H1 (cell line): ENCODE results near the gene IFNGR1. TPM values are rescaled to one million over a fixed set of nuclear protein-coding genes. Genes with fewer than 3 reads are reported as not detected.

Experiments
- CTCF ChIA-PET: fragments of 300-600 bp; sonication (Branson Sonifier 250); formaldehyde crosslinking; loops from one replicate; lab custom pipeline; 2021; ENCODE audit not compliant: partially characterized antibody; lab: Charles Lee
- POLR2A ChIA-PET: fragments of 300-600 bp; sonication (Branson Sonifier 250); formaldehyde crosslinking; loops from one replicate; lab custom pipeline; 2021; ENCODE audit warnings: inconsistent platforms; ENCODE audit not compliant: partially characterized antibody; lab: Charles Lee
- DNase-seq, 2 experiments: peaks; one replicate each; pipeline versions ENCODE4 v3.0.0 to v3.0.0-alpha.2; 2010 to 2022; ENCODE audit warnings: low spot score in 2 of 2, low read depth in 1 of 2, mixed read lengths in 1 of 2
- FAIRE-seq: peaks from 2 replicates; lab custom pipeline; 2011; peaks lifted over from hg19 to GRCh38; lab: Jason Lieb, UNC
- H2AFZ ChIP-seq: 2 replicates; pipeline ENCODE4 v1.8.1; 2012; ENCODE audit warnings: low read length, inconsistent platforms
- H2AK5ac ChIP-seq: 2 replicates; pipeline ENCODE4 v1.6.1; 2013; ENCODE audit warnings: low read depth, low read length
- H2BK120ac ChIP-seq: replicated peaks from 2 replicates; pipeline ENCODE3; 2013; ENCODE audit warnings: low read depth, low read length, inconsistent platforms
- H2BK12ac ChIP-seq: 2 replicates; pipeline ENCODE4 v1.6.1; 2013; ENCODE audit warnings: low read depth, low read length
- H2BK15ac ChIP-seq: 2 replicates; pipeline ENCODE4 v1.6.1; 2013; ENCODE audit warnings: low read length
- H2BK20ac ChIP-seq: 2 replicates; pipeline ENCODE4 v1.6.1; 2013; ENCODE audit warnings: low read length
- H2BK5ac ChIP-seq: 2 replicates; pipeline ENCODE4 v1.6.1; 2013; ENCODE audit warnings: low read depth, low read length
- H3K14ac ChIP-seq: 2 replicates; pipeline ENCODE4 v1.6.1; 2013; ENCODE audit warnings: inconsistent platforms; ENCODE audit not compliant: insufficient read length
- H3K18ac ChIP-seq: 2 replicates; pipeline ENCODE4 v1.6.1; 2013; ENCODE audit warnings: low read length; ENCODE audit errors: extremely low read depth
- H3K23ac ChIP-seq: 2 replicates; pipeline ENCODE4 v1.6.1; 2013; ENCODE audit warnings: inconsistent platforms; ENCODE audit not compliant: insufficient read length
- H3K23me2 ChIP-seq: 2 replicates; pipeline ENCODE4 v1.6.1; 2013; ENCODE audit warnings: low read depth, low read length
- H3K27ac ChIP-seq: 2 replicates; pipeline ENCODE4 v1.6.1; 2011; ENCODE audit warnings: low read depth, low read length, inconsistent platforms
- H3K27me3 ChIP-seq, 4 experiments: replicated peaks in 1 of 4; 1 replicate in 1 of 4; 2 replicates in 3 of 4; pipeline versions ENCODE4 v1.6.1 to v1.8.1; 2011 to 2013; ENCODE audit warnings: low read length in 3 of 4, mild to moderate bottlenecking in 3 of 4, inconsistent platforms in 2 of 4, mixed read lengths in 2 of 4, moderate library complexity in 1 of 4; ENCODE audit not compliant: control insufficient read depth in 3 of 4, insufficient read depth in 3 of 4; ENCODE audit errors: extremely low read depth in 1 of 4
- H3K36me3 ChIP-seq, 4 experiments: 2 replicates each; pipeline versions ENCODE4 v1.6.1 to v1.8.1; 2011 to 2013; ENCODE audit warnings: mild to moderate bottlenecking in 4 of 4, low read length in 3 of 4, moderate library complexity in 2 of 4, control low read depth in 1 of 4, inconsistent platforms in 1 of 4; ENCODE audit not compliant: insufficient read depth in 4 of 4, control insufficient read depth in 2 of 4
- H3K4ac ChIP-seq: replicated peaks from 2 replicates; pipeline ENCODE3; 2013; ENCODE audit warnings: low read length, low read depth, mixed read lengths, inconsistent platforms; ENCODE audit not compliant: insufficient read length
- H3K4me1 ChIP-seq, 4 experiments: replicated peaks in 1 of 4; 1 replicate in 1 of 4; 2 replicates in 3 of 4; pipeline versions ENCODE4 v1.6.1 to v1.8.1; 2011 to 2013; ENCODE audit warnings: low read length in 3 of 4, inconsistent platforms in 2 of 4, mixed read lengths in 1 of 4; ENCODE audit not compliant: insufficient read depth in 4 of 4, control insufficient read depth in 3 of 4
- H3K4me2 ChIP-seq, 2 experiments: 2 replicates each; pipeline versions ENCODE4 v1.6.1 to v1.8.1; 2011 to 2013; ENCODE audit warnings: low read depth in 2 of 2, low read length in 2 of 2, control low read depth in 1 of 2, inconsistent platforms in 1 of 2, mild to moderate bottlenecking in 1 of 2; ENCODE audit not compliant: insufficient read depth in 1 of 2
- H3K4me3 ChIP-seq, 4 experiments: fragments of 200-600, 300-600 bp in 1 of 4; sonication (generic), shearing (Covaris generic), sonication (Bioruptor Twin) in 1 of 4; 2 replicates each; pipeline versions ENCODE4 v1.5.1 to v1.8.1; 2011 to 2016; ENCODE audit warnings: low read length in 4 of 4, low read depth in 3 of 4, control low read depth in 2 of 4, inconsistent platforms in 2 of 4, mild to moderate bottlenecking in 2 of 4, mixed read lengths in 1 of 4, moderate library complexity in 1 of 4; ENCODE audit not compliant: insufficient read depth in 2 of 4; ENCODE audit errors: extremely low read depth in 1 of 4
- H3K56ac ChIP-seq: replicated peaks from 2 replicates; pipeline ENCODE3; 2013; ENCODE audit warnings: low read depth, mild to moderate bottlenecking, mixed read lengths, low read length, inconsistent platforms; ENCODE audit not compliant: insufficient read length
- H3K79me1 ChIP-seq: 2 replicates; pipeline ENCODE4 v1.6.1; 2013; ENCODE audit warnings: low read depth, low read length, control low read depth
- H3K79me2 ChIP-seq, 2 experiments: 2 replicates each; pipeline versions ENCODE4 v1.6.1 to v1.8.1; 2012 to 2013; ENCODE audit warnings: low read length in 2 of 2, mild to moderate bottlenecking in 2 of 2, inconsistent platforms in 1 of 2; ENCODE audit not compliant: insufficient read depth in 2 of 2, control insufficient read depth in 1 of 2
- H3K9ac ChIP-seq, 4 experiments: replicated peaks in 1 of 4; 1 replicate in 1 of 4; 2 replicates in 3 of 4; pipeline versions ENCODE4 v1.6.1 to v1.8.1; 2011 to 2013; ENCODE audit warnings: low read depth in 3 of 4, low read length in 3 of 4, control low read depth in 2 of 4, mild to moderate bottlenecking in 2 of 4, moderate library complexity in 2 of 4, inconsistent platforms in 1 of 4; ENCODE audit errors: extremely low read depth in 1 of 4
- H3K9me3 ChIP-seq, 2 experiments: 2 replicates each; pipeline versions ENCODE4 v1.6.1 to v1.8.1; 2012 to 2013; ENCODE audit warnings: mild to moderate bottlenecking in 2 of 2, moderate library complexity in 2 of 2, control low read depth in 1 of 2, inconsistent platforms in 1 of 2, low read depth in 1 of 2, low read length in 1 of 2, mixed read lengths in 1 of 2; ENCODE audit not compliant: insufficient read depth in 2 of 2
- H4K20me1 ChIP-seq, 2 experiments: replicated peaks in 1 of 2; 2 replicates each; pipeline versions ENCODE3 to v1.8.1; 2011 to 2013; ENCODE audit warnings: inconsistent platforms in 2 of 2, low read length in 2 of 2, mild to moderate bottlenecking in 1 of 2; ENCODE audit not compliant: insufficient read depth in 2 of 2, control insufficient read depth in 1 of 2
- H4K5ac ChIP-seq: 2 replicates; pipeline ENCODE4 v1.6.1; 2013; ENCODE audit warnings: low read length, low read depth, mixed read lengths, inconsistent platforms; ENCODE audit not compliant: insufficient read length
- H4K8ac ChIP-seq: 2 replicates; pipeline ENCODE4 v1.8.0; 2013; ENCODE audit warnings: mild to moderate bottlenecking, moderate library complexity, low read length, inconsistent platforms; ENCODE audit not compliant: insufficient read depth; ENCODE audit errors: extremely low read depth
- H4K91ac ChIP-seq: replicated peaks from 2 replicates; pipeline ENCODE3; 2013; ENCODE audit warnings: low read length, mixed read lengths, inconsistent platforms; ENCODE audit not compliant: insufficient read length
- ASH2L ChIP-seq: fragments of 200-600, 300-600 bp; sonication (generic); IDR thresholded peaks from one replicate; pipeline ENCODE4 v1.7.1; 2017; ENCODE audit warnings: low read length
- CEBPB ChIP-seq: IDR thresholded peaks from 2 replicates; pipeline ENCODE4 v1.6.1; 2012; ENCODE audit warnings: low read depth, low read length
- CHD2 ChIP-seq: IDR thresholded peaks from 2 replicates; pipeline ENCODE4 v1.6.1; 2012; ENCODE audit warnings: low read length, improper control_type of control experiment
- GTF2F1 ChIP-seq: IDR thresholded peaks from 2 replicates; pipeline ENCODE4 v1.6.1; 2012; ENCODE audit warnings: low read depth, low read length, improper control_type of control experiment, borderline replicate concordance
- KDM1A ChIP-seq: fragments of 200-600, 300-600 bp; sonication (generic); IDR thresholded peaks from 2 replicates; pipeline ENCODE4 v1.7.1; 2016; ENCODE audit warnings: mild to moderate bottlenecking, low read length, borderline replicate concordance
- MAFK ChIP-seq: IDR thresholded peaks from 2 replicates; pipeline ENCODE4 v1.6.1; 2012; ENCODE audit warnings: low read depth, mild to moderate bottlenecking, improper control_type of control experiment, low read length
- POLR2A ChIP-seq, 2 experiments: IDR thresholded peaks; 1 replicate in 1 of 2; 2 replicates in 1 of 2; pipeline ENCODE4 v1.6.1; 2011; ENCODE audit warnings: low read depth in 2 of 2, low read length in 2 of 2, mild to moderate bottlenecking in 2 of 2; ENCODE audit errors: control extremely low read depth in 1 of 2
- RFX5 ChIP-seq: IDR thresholded peaks from 2 replicates; pipeline ENCODE4 v1.6.1; 2011; ENCODE audit warnings: low read depth, low read length, improper control_type of control experiment, borderline replicate concordance
- RNF2 ChIP-seq: fragments of 200-900, 300-1000 bp; sonication (generic); IDR thresholded peaks from 2 replicates; pipeline ENCODE4 v1.7.1; 2016; ENCODE audit warnings: borderline replicate concordance, low read depth, mild to moderate bottlenecking, antibody characterized with exemption, low read length; ENCODE audit not compliant: poor library complexity, severe bottlenecking; ENCODE audit errors: missing control alignments
- RXRA ChIP-seq: IDR thresholded peaks from 2 replicates; pipeline ENCODE4 v1.6.1; 2011; ENCODE audit warnings: low read depth, mild to moderate bottlenecking, low read length, moderate library complexity; ENCODE audit not compliant: insufficient read depth
- SAP30 ChIP-seq: fragments of 300-600 bp; sonication (generic); IDR thresholded peaks from 2 replicates; pipeline ENCODE4 v1.7.1; 2012; ENCODE audit warnings: low read length, moderate library complexity, mild to moderate bottlenecking, inconsistent platforms; ENCODE audit not compliant: insufficient read depth, insufficient replicate concordance
- SP4 ChIP-seq: IDR thresholded peaks from 2 replicates; pipeline ENCODE4 v1.6.1; 2012; ENCODE audit warnings: low read length, inconsistent platforms
- SUZ12 ChIP-seq: fragments of 200-600 bp; sonication (generic); IDR thresholded peaks from 2 replicates; pipeline ENCODE4 v1.6.1; 2012; ENCODE audit warnings: mild to moderate bottlenecking, inconsistent platforms, low read length, moderate library complexity, mixed read lengths
- TEAD4 ChIP-seq: IDR thresholded peaks from 2 replicates; pipeline ENCODE4 v1.6.1; 2012; ENCODE audit warnings: low read depth, low read length, inconsistent platforms, mixed read lengths
- WGBS, 2 experiments: shearing (Covaris generic) in 1 of 2; methylation state at CpG; one replicate each; pipeline versions ENCODE4 v1.1.6 to v1.1.7; 2013 to 2015; ENCODE audit warnings: low lambda C conversion rate in 2 of 2, mixed read lengths in 2 of 2, inconsistent platforms in 1 of 2, low coverage in 1 of 2, missing lambda C conversion rate in 1 of 2; ENCODE audit not compliant: insufficient replicate concordance in 2 of 2, insufficient coverage in 1 of 2, insufficient read length in 1 of 2; ENCODE audit errors: extremely low coverage in 1 of 2, missing lambda C conversion rate in 1 of 2; 5-methylcytosine and 5-hydroxymethylcytosine counted together
- polyA plus RNA-seq, 7 experiments: library from polyadenylated mRNA; depleted of rRNA in 3 of 7; stranded (reverse) in 5 of 7; unstranded in 2 of 7; fragments of >200 nt in 5 of 7; fragments of 200-250 nt in 2 of 7; gene quantifications; 1 replicate in 5 of 7; 2 replicates in 1 of 7; 4 replicates in 1 of 7; pipeline versions ENCODE4 v1.2.1 to v1.2.3, GENCODE V29; 2011 to 2013; ENCODE audit warnings: missing spikeins in 2 of 7, mixed read lengths in 2 of 7
- total RNA-seq: library from RNA; stranded (reverse); fragmentation: NEBNext Ultra II Directional; extraction: Animal tissue kit (Norgen Biotek cat#: 25700); gene quantifications from 2 replicates; pipeline ENCODE4 v1.2.1, GENCODE V29; 2021

The IFNGR1 gene
- total and polyA plus RNA-seq, 2 of the 8 experiments (the other 6 are each of a cell fraction or from before 2014, with no cell fraction given): 9.7 to 20.9 TPM

GRCh38 chr6:137226697-137227096 lies 7.5 kb upstream of the IFNGR1 start:
- FAIRE-seq: no peak
- TF ChIP-seq RXRA: no peak
- TF ChIP-seq KDM1A: no peak
- no peak for TF ChIP-seq ASH2L
- no peak for TF ChIP-seq CEBPB
- no peak for TF ChIP-seq SUZ12
- no peak for TF ChIP-seq RNF2
- no peak for TF ChIP-seq RFX5
- TF ChIP-seq MAFK: no peak
- TF ChIP-seq SAP30: no peak
- TF ChIP-seq CHD2: no peak
- no peak for TF ChIP-seq POLR2A (IDR thresholded peaks at IDR 0.05; ENCODE audit: control extremely low read depth in 1 of 2, low read depth in 2 of 2, low read length in 2 of 2)
- TF ChIP-seq SP4: no peak
- no peak for TF ChIP-seq GTF2F1
- no peak for TF ChIP-seq TEAD4

More at GRCh38 chr6:137226697-137227096, 7.5 kb upstream of the IFNGR1 start:
- no peaks in the 10 kb centered on the region for H3K23me2 ChIP-seq
- 97% methylated on average over 4 of the region's 4 CpGs; no CpG with 5 or more reads in 1 of the 2 experiments for WGBS, 2 experiments
- H2BK12ac ChIP-seq: no peak overlapping the region
- no peak overlapping the region for H3K14ac ChIP-seq
- no peaks in the 10 kb centered on the region for H3K4me1 ChIP-seq
- no peak overlapping the region for H2AFZ ChIP-seq
- CTCF ChIA-PET: no interaction called here
- no peak overlapping the region for H4K8ac ChIP-seq
- H2BK5ac ChIP-seq: no peak overlapping the region
- H3K79me1 ChIP-seq: no peaks in the 10 kb centered on the region
- no peak overlapping the region for H4K5ac ChIP-seq
- no peak overlapping the region for H2BK15ac ChIP-seq
- no peak overlapping the region for H3K23ac ChIP-seq
- no peak overlapping the region for H2BK20ac ChIP-seq
- no peaks in the 10 kb centered on the region for H3K79me2 ChIP-seq
- H2BK120ac ChIP-seq: no peak overlapping the region
- H3K56ac ChIP-seq: no peak overlapping the region
- no peak overlapping the region for H3K27ac ChIP-seq
- H3K4me3 ChIP-seq: no peak overlapping the region
- H4K20me1 ChIP-seq: no peaks in the 10 kb centered on the region
- no peaks in the 10 kb centered on the region for H3K36me3 ChIP-seq
- no peaks in the 10 kb centered on the region for H3K27me3 ChIP-seq
- no peak overlapping the region for H2AK5ac ChIP-seq
- H3K4ac ChIP-seq: no peak overlapping the region
- H3K9ac ChIP-seq: no peak overlapping the region
- no peak overlapping the region for H3K4me2 ChIP-seq
- H3K9me3 ChIP-seq: no peaks in the 10 kb centered on the region
- no peak overlapping the region for H3K18ac ChIP-seq
- H4K91ac ChIP-seq: no peak overlapping the region
- POLR2A ChIA-PET: no interaction called here
- DNase-seq: no peak
